GM18868 (cell line): ENCODE data around the gene DIDO1.
"Not testable (repeated sequence)": the region's sequence is repeated elsewhere in the genome, so short reads cannot be mapped to it uniquely, and the experiment has no call there.

Experiments
- ATAC-seq: cut with Tn5 transposase; IDR thresholded peaks from one replicate; pipeline ENCODE4 v1.9.1; 2021; ENCODE audit warnings: mild to moderate bottlenecking, moderate library complexity; ENCODE audit not compliant: unreplicated experiment

Gene DIDO1

GRCh38 chr20:62933966-62934365 lies 7.7 kb upstream of the DIDO1 start:
- ATAC-seq: no peak

- no peak for ATAC-seq
These were observed 5.2 kb upstream of the DIDO1 start for GRCh38 chr20:62931464-62931863.

GRCh38 chr20:62929051-62929538 lies 2.8 kb upstream of the DIDO1 start:
- no peak for ATAC-seq

GRCh38 chr20:62928246-62928939 lies 2.1 kb upstream of the DIDO1 start:
- ATAC-seq: no peak

- no peak for ATAC-seq
These were observed 912 bp upstream of the DIDO1 start for GRCh38 chr20:62927128-62927705.

GRCh38 chr20:62925420-62926228 lies 681 bp downstream of the DIDO1 start:
- ATAC-seq: peak; percentile 7

- no peak for ATAC-seq
These were observed 1.3 kb downstream of the DIDO1 start for GRCh38 chr20:62925076-62925419.

- no peak for ATAC-seq
These were observed 1.7 kb downstream of the DIDO1 start for GRCh38 chr20:62924442-62925075.

GRCh38 chr20:62923669-62924441 lies 2.5 kb downstream of the DIDO1 start:
- ATAC-seq: no peak

- ATAC-seq: not testable (repeated sequence)
These were observed 3.1 kb downstream of the DIDO1 start for GRCh38 chr20:62923059-62923668.

GRCh38 chr20:62922451-62922921 lies 3.8 kb downstream of the DIDO1 start:
- no peak for ATAC-seq

GRCh38 chr20:62921119-62921687 lies 5.1 kb downstream of the DIDO1 start:
- no peak for ATAC-seq

- no peak for ATAC-seq
These were observed 6.2 kb downstream of the DIDO1 start for GRCh38 chr20:62920039-62920645.

- no peak for ATAC-seq
These were observed 7.5 kb downstream of the DIDO1 start for GRCh38 chr20:62918831-62919230.

GRCh38 chr20:62918147-62918546 lies 8.2 kb downstream of the DIDO1 start:
- ATAC-seq: peak; percentile 76

- ATAC-seq: no peak
These were observed 8.6 kb downstream of the DIDO1 start for GRCh38 chr20:62917720-62918119.

- ATAC-seq: no peak
These were observed 9.4 kb downstream of the DIDO1 start for GRCh38 chr20:62916703-62917476.

- ATAC-seq: no peak
These were observed 11.3 kb downstream of the DIDO1 start for GRCh38 chr20:62914970-62915457.
